Calu3 (cell line): ENCODE measurements around the gene DBI. TPM values are rescaled to one million over a fixed set of nuclear protein-coding genes. Genes with fewer than 3 reads are reported as not detected.

Source experiments
- BruUV-seq: library from RNA; stranded (reverse); fragments of 400-500 nt; replicated peaks from 2 replicates; lab custom pipeline; 2021; lab: Mats Ljungman, UMichigan
- CTCF ChIA-PET: fragments of 300-600 bp; sonication (Branson Sonifier 250); formaldehyde crosslinking; loops from one replicate; lab custom pipeline; 2022; ENCODE audit warnings: antibody characterized with exemption; lab: Charles Lee
- DNase-seq: peaks from one replicate; pipeline ENCODE4 v3.0.0; 2022
- H3K27ac Mint-ChIP-seq: one replicate; pipeline ENCODE4 v1.8.0; 2022; ENCODE audit warnings: mixed read lengths; ENCODE audit not compliant: unreplicated experiment
- H3K27me3 Mint-ChIP-seq: one replicate; pipeline ENCODE4 v1.8.0; 2022; ENCODE audit warnings: mixed read lengths; ENCODE audit not compliant: unreplicated experiment
- H3K36me3 Mint-ChIP-seq: one replicate; pipeline ENCODE4 v1.8.0; 2022; ENCODE audit warnings: mild to moderate bottlenecking, moderate library complexity, mixed read lengths; ENCODE audit not compliant: insufficient read depth, unreplicated experiment
- H3K4me1 Mint-ChIP-seq: one replicate; pipeline ENCODE4 v1.8.0; 2022; ENCODE audit warnings: mild to moderate bottlenecking, low read depth, mixed read lengths; ENCODE audit not compliant: unreplicated experiment
- H3K4me3 Mint-ChIP-seq: one replicate; pipeline ENCODE4 v1.8.0; 2022; ENCODE audit warnings: mild to moderate bottlenecking, low read depth, moderate library complexity, mixed read lengths; ENCODE audit not compliant: unreplicated experiment
- H3K9me3 Mint-ChIP-seq: one replicate; pipeline ENCODE4 v1.8.0; 2022; ENCODE audit warnings: low read depth, mixed read lengths; ENCODE audit not compliant: unreplicated experiment
- intact Hi-C: fragments of 100-400 bp; cut with micrococcal nuclease; formaldehyde crosslinking; loops from one replicate; pipeline ENCODE4 v1.10.0; 2022; ENCODE audit not compliant: unreplicated experiment
- total RNA-seq: library from RNA; stranded (reverse); gene quantifications from 2 replicates; pipeline ENCODE4 v1.2.3, GENCODE V29; 2022
- TF ChIP-seq, protein P1 (sequence below): fragments of 200-600 bp; IDR thresholded peaks from one replicate; pipeline ENCODE4 v1.8.0; 2022; ENCODE audit warnings: antibody characterized with exemption; ENCODE audit not compliant: unreplicated experiment

The DBI gene
- total RNA-seq, 1 experiment from 2014 or later = 222 TPM

DNA sequence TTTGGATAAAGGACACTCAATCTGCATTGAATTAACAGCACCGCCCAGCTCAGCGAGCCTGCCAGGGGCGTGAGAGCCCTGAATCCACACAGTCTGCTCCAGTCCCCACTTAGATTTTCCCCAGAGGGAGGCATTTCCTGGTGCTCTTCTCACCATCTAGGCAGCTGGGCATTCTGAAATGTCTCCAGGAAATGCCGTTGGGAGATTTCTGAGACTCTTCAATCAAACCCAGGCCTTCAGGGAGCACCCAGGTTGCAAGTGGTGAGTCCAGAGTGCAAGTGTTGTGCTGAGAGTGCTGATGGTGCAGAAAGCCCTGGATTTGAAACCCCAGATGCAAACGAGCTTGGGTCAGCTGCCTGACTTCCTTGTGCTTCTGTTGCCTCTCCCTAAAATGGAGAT lies 41.4 kb downstream of the DBI start:
- intact Hi-C loops = no loop called here
- Mint-ChIP-seq H3K4me1 (no peaks in the 10 kb centered on the region), H3K36me3 (peaks cover 5% of the 10 kb centered on the region), H3K4me3 (no peak overlapping the region), H3K27ac (no peak overlapping the region), H3K27me3 (no peaks in the 10 kb centered on the region), H3K9me3 (no peaks in the 10 kb centered on the region)
- CTCF ChIA-PET = no interaction called here
- no TSS peak for BruUV-seq
- TF ChIP-seq, protein P1, sequence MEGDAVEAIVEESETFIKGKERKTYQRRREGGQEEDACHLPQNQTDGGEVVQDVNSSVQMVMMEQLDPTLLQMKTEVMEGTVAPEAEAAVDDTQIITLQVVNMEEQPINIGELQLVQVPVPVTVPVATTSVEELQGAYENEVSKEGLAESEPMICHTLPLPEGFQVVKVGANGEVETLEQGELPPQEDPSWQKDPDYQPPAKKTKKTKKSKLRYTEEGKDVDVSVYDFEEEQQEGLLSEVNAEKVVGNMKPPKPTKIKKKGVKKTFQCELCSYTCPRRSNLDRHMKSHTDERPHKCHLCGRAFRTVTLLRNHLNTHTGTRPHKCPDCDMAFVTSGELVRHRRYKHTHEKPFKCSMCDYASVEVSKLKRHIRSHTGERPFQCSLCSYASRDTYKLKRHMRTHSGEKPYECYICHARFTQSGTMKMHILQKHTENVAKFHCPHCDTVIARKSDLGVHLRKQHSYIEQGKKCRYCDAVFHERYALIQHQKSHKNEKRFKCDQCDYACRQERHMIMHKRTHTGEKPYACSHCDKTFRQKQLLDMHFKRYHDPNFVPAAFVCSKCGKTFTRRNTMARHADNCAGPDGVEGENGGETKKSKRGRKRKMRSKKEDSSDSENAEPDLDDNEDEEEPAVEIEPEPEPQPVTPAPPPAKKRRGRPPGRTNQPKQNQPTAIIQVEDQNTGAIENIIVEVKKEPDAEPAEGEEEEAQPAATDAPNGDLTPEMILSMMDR = no peak
- no peak for DNase-seq

DNA sequence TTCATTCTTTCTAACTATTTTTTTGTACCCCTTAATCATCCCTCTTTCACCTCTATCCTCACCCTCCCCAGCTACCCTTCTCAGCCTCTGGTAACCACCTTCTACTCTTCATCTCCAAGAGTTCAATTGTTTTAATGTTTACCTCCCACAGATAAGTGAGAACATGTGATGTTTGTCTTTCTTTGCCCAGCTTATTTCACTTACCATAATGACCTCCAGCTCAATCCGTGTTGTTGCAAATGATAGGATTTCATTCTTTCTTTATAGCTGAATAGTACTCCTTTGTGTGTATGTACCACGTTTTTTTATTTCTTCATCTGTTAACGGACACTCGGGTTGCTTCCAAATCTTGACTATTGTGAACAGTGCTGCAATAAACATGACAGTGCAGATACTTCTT lies 42.7 kb downstream of the DBI start:
- no peak for DNase-seq
- intact Hi-C loops = no loop called here
- H3K9me3 Mint-ChIP-seq = no peaks in the 10 kb centered on the region
- no peaks in the 10 kb centered on the region for H3K4me1 Mint-ChIP-seq
- no peak overlapping the region for H3K4me3 Mint-ChIP-seq
- no peaks in the 10 kb centered on the region for H3K27me3 Mint-ChIP-seq
- no peak overlapping the region for H3K27ac Mint-ChIP-seq
- no TSS peak for BruUV-seq
- CTCF ChIA-PET = interaction anchor here (0.6 to 1.5 kb wide), 2 partner anchors 67 to 340 kb away, joined by 3 to 4 read pairs; no protein-coding TSS in a partner anchor
- peaks cover 5% of the 10 kb centered on the region for H3K36me3 Mint-ChIP-seq
- TF ChIP-seq, protein P1 = no peak

DNA sequence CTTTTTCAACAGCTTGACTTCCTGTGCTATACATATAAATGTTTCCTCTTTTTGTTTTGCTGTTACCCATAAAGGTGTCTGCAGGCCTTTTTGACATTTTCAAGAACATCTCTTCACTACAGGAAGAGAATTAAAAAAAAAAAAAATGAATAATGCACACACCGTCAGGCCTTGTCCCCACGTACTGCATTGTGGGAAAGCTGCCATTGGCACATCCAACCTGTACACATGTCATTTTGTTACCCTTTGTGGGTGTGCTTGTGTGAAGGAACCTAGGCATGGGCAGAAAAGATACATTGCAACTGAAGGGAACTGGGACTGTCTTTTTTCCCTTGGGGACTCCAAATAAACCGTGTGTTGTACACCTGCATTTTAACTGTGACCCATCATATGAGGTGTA lies 48.1 kb downstream of the DBI start:
- H3K27ac Mint-ChIP-seq = no peak overlapping the region
- no peak overlapping the region for H3K4me3 Mint-ChIP-seq
- TF ChIP-seq, protein P1 = no peak
- H3K36me3 Mint-ChIP-seq = no peaks in the 10 kb centered on the region
- H3K27me3 Mint-ChIP-seq = peaks cover 7% of the 10 kb centered on the region
- no peaks in the 10 kb centered on the region for H3K9me3 Mint-ChIP-seq
- no peak for DNase-seq
- CTCF ChIA-PET = interaction anchor here (0.7 kb wide), 1 partner anchor 51 kb away, joined by 4 read pairs; no protein-coding TSS in a partner anchor
- BruUV-seq = no TSS peak
- intact Hi-C loops = no loop called here
- H3K4me1 Mint-ChIP-seq = no peaks in the 10 kb centered on the region

DNA sequence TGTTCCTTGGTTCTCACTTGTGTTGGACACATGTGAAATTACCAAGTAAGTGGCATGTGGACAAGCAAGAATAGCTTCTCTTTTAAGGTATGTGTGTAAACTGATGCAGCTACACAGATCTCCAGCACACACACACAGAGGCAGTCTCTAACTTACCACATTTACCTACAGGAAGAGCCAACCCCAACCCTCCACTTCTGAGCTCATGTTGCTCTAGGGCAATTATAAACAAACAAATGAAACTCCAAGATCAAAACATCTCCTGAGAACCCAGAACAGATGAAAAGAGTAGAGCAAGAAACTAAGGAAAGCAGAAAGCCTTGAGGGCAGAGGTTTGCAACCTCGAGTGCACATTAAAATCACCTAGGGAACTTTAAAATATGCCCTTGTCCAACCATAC lies 48.9 kb downstream of the DBI start:
- Mint-ChIP-seq H3K9me3 (no peaks in the 10 kb centered on the region), H3K36me3 (no peaks in the 10 kb centered on the region), H3K27me3 (peaks cover 7% of the 10 kb centered on the region), H3K27ac (no peak overlapping the region), H3K4me3 (no peak overlapping the region), H3K4me1 (no peaks in the 10 kb centered on the region)
- no TSS peak for BruUV-seq
- intact Hi-C loops = no loop called here
- TF ChIP-seq, protein P1 = no peak
- CTCF ChIA-PET = no interaction called here
- DNase-seq = no peak
